ENCODE results near the gene HMGN5.

- TF ChIP-seq CTCF (IDR thresholded peaks at IDR 0.05) (no peak), POLR2A (IDR thresholded peaks at IDR 0.05) (no peak)
Measured at GRCh38 chrX:81121513-81122363, 80.0 kb downstream of the HMGN5 start.

Measured in heart left ventricle (tissue), 13 donors.